ENCODE results near the gene AFTPH. TPM values are rescaled to one million over a fixed set of nuclear protein-coding genes. Genes with fewer than 3 reads are reported as not detected.

The AFTPH gene
- polyA plus RNA-seq, 1 of the 3 experiments (the other 2 are of a cell fraction) = 7.4 TPM

- peaks cover 4 to 20% of the 10 kb centered on the region in 2 experiments; a peak in 1 of 4 replicates for H3K4me1 ChIP-seq (ENCODE audit: control insufficient read depth in 1 of 2, insufficient read depth in 2 of 2, low read depth in 1 of 2, low read length in 1 of 2)
- peaks cover 26 to 34% of the 10 kb centered on the region in 2 experiments for H3K36me3 ChIP-seq (replicated peaks in 1 of 2; ENCODE audit: control insufficient read depth in 1 of 2, insufficient read depth in 2 of 2, low read length in 1 of 2)
- H3K9me3 ChIP-seq = no peaks in the 10 kb centered on the region
- H3K9ac ChIP-seq = no peak overlapping the region
- peak overlapping the region in 1 of 2 experiments; percentile 74; a peak in 2 of 4 replicates for H3K27ac ChIP-seq (ENCODE audit: low read depth in 2 of 2, low read length in 1 of 2)
- no peaks in the 10 kb centered on the region for H3K79me2 ChIP-seq (ENCODE audit: insufficient read depth)
- POLR2A ChIA-PET = no interaction called here
- no peaks in the 10 kb centered on the region for H3K27me3 ChIP-seq (ENCODE audit: insufficient read depth)
- CTCF ChIA-PET = interaction anchor here (0.6 to 3.2 kb wide), 7 partner anchors 7 to 278 kb away, joined by 3 to 15 read pairs (median 4); no protein-coding TSS in a partner anchor
- no peaks in the 10 kb centered on the region for H3K9me2 ChIP-seq
- H3F3A ChIP-seq (replicated peaks; ENCODE audit: insufficient read depth) = peaks cover 32% of the 10 kb centered on the region
- TF ChIP-seq RCOR1 (IDR thresholded peaks at IDR 0.05; ENCODE audit: low read length) = no peak
- TF ChIP-seq FOSL2 (IDR thresholded peaks at IDR 0.05; ENCODE audit: borderline replicate concordance, low read depth) = peak; percentile 30; the same call in 1 of the 2 replicates
- TF ChIP-seq FOXJ3 (CRISPR knock-in tag; IDR thresholded peaks at IDR 0.05) = no peak
- TF ChIP-seq NRF1 (IDR thresholded peaks at IDR 0.05; ENCODE audit: low read depth, low read length) = no peak
- no peak for TF ChIP-seq ZBTB33 (IDR thresholded peaks at IDR 0.05; ENCODE audit: borderline replicate concordance, low read depth)
- TF ChIP-seq MEF2A (IDR thresholded peaks at IDR 0.05; ENCODE audit: borderline replicate concordance, low read depth) = no peak
- TF ChIP-seq PBX3 (IDR thresholded peaks at IDR 0.05) = peak; percentile 18; the same call in 1 of the 2 replicates
- H3K4me3 ChIP-seq (ENCODE audit: low read depth in 2 of 2, low read length in 1 of 2) = no peak overlapping the region
- 0 out of 2 replicates have a peak overlapping the region, but pooled peaks have one; percentile 24 for H3K4me2 ChIP-seq
- 51% methylated on average over 7 of the region's 7 CpGs for WGBS (ENCODE audit: low lambda C conversion rate)
- no peak overlapping the region for H2AFZ ChIP-seq (ENCODE audit: low read depth)
- no peaks in the 10 kb centered on the region for H4K20me1 ChIP-seq (ENCODE audit: insufficient read depth)
- DNase-seq = no peak
Measured at GRCh38 chr2:64594226-64594989, 70.3 kb downstream of the AFTPH start.

- Histone ChIP-seq H3K4me2 (no peak overlapping the region), H3K9ac (no peak overlapping the region), H3K27me3 (ENCODE audit: insufficient read depth) (no peaks in the 10 kb centered on the region), H3K9me2 (no peaks in the 10 kb centered on the region), H3K9me3 (no peaks in the 10 kb centered on the region), H3K79me2 (ENCODE audit: insufficient read depth) (no peaks in the 10 kb centered on the region), H3K36me3 (replicated peaks in 1 of 2; ENCODE audit: control insufficient read depth in 1 of 2, insufficient read depth in 2 of 2, low read length in 1 of 2) (peaks cover 18 to 22% of the 10 kb centered on the region in 2 experiments), H3F3A (replicated peaks; ENCODE audit: insufficient read depth) (peaks cover 32% of the 10 kb centered on the region), H4K20me1 (ENCODE audit: insufficient read depth) (no peaks in the 10 kb centered on the region), H3K4me3 (ENCODE audit: low read depth in 2 of 2, low read length in 1 of 2) (no peak overlapping the region), H3K4me1 (ENCODE audit: control insufficient read depth in 1 of 2, insufficient read depth in 2 of 2, low read depth in 1 of 2, low read length in 1 of 2) (peaks cover 10 to 20% of the 10 kb centered on the region in 2 experiments; a peak in 1 of 4 replicates), H2AFZ (ENCODE audit: low read depth) (no peak overlapping the region), H3K27ac (ENCODE audit: low read depth in 2 of 2, low read length in 1 of 2) (0 out of 4 replicates have a peak overlapping the region, but pooled peaks of 1 of the 2 experiments have one; percentile 74)
- no peak for DNase-seq
- 72% methylated on average over 4 of the region's 4 CpGs for WGBS (ENCODE audit: low lambda C conversion rate)
- CTCF ChIA-PET = interaction anchor here (0.5 to 3.2 kb wide), 7 partner anchors 8 to 278 kb away, joined by 3 to 15 read pairs (median 3); no protein-coding TSS in a partner anchor
- POLR2A ChIA-PET = no interaction called here
- TF ChIP-seq SMC3 (IDR thresholded peaks at IDR 0.05; ENCODE audit: low read depth, low read length) = peak; percentile 30
- TF ChIP-seq EZH2phosphoT487 (IDR thresholded peaks at IDR 0.05; ENCODE audit: borderline replicate concordance, low read depth) = no peak
- no peak for TF ChIP-seq JUND (IDR thresholded peaks at IDR 0.05)
- no peak for TF ChIP-seq FOXJ3 (CRISPR knock-in tag; IDR thresholded peaks at IDR 0.05)
- no peak for TF ChIP-seq GATA2 (CRISPR knock-in tag; IDR thresholded peaks at IDR 0.05)
- no peak for TF ChIP-seq SIN3A (IDR thresholded peaks at IDR 0.05; ENCODE audit: borderline replicate concordance, low read depth, low read length)
- TF ChIP-seq CHD2 (IDR thresholded peaks at IDR 0.05; ENCODE audit: low read length, partially characterized antibody) = no peak
- no peak for TF ChIP-seq TEAD4 (IDR thresholded peaks at IDR 0.05; ENCODE audit: borderline replicate concordance, insufficient read depth)
- no peak for TF ChIP-seq RXRA (IDR thresholded peaks at IDR 0.05; ENCODE audit: borderline replicate concordance, low read depth)
- TF ChIP-seq RAD21 (IDR thresholded peaks at IDR 0.05; ENCODE audit: low read length) = peak; percentile 60
- no peak for TF ChIP-seq MAX (IDR thresholded peaks at IDR 0.05; ENCODE audit: low read depth)
- no peak for TF ChIP-seq FOXM1 (IDR thresholded peaks at IDR 0.05; ENCODE audit: low read depth)
- TF ChIP-seq GABPA (IDR thresholded peaks at IDR 0.05; ENCODE audit: low read depth) = no peak
- TF ChIP-seq TAF1 (IDR thresholded peaks at IDR 0.05; ENCODE audit: borderline replicate concordance, low read depth, low read length) = no peak
- TF ChIP-seq IRF3 (IDR thresholded peaks at IDR 0.05; ENCODE audit: low read depth, low read length) = no peak
- TF ChIP-seq MEF2A (IDR thresholded peaks at IDR 0.05; ENCODE audit: borderline replicate concordance, low read depth) = no peak
- no peak for TF ChIP-seq RCOR1 (IDR thresholded peaks at IDR 0.05; ENCODE audit: low read length)
Measured at GRCh38 chr2:64595397-64596176, 71.5 kb downstream of the AFTPH start.
